ENCODE results near the gene GRIPAP1.
A peak's percentile ranks its signal among the peaks of the same experiment; 100 is the strongest.

The GRIPAP1 gene

DNA sequence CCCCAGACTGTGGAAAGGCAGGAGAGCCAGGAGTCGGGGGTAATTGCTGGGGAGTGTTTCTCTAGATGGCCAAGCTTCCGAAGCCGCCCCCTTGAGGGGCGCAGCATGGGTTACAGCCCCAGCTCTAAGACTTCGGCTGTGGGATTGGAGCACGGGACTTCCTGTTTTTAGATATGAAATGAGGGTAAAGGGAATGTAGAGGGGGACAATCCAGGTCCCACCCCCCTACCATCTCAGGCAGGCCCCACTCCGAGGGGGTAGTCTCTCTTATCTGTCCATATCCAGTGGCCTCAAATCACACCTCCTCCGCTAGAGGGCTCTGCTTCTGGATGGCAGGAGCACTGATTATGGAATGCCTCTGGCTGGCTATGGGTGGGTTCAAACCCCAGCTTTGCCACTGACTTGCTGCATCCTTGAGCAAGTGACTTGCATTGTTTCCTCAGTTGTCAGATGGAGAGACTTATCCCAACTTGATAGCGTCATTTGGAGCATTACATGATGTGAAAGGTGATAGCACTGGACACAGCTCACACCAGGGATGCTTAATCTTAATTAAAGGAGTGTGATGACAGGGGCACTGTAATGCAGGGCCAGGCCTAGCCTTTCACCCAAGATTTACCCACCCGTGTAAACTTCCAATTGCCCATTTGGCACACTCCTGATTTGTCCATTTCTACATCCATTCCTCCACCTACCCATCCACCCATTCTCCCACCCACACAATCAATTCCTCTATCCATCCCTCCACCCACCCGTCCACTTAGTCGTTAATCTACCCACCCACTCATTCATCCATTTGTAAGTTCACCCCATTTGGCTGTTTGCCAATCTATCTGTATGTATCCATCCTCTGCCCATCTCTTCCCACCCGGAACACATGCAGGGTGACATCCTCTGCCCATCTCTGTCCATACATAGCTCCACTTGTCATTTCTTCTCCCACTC is 29.6 kb downstream of the GRIPAP1 start:
- Histone ChIP-seq H3K4me3 (peak overlapping the region; percentile 41 to 49), H3K27me3 (no peaks in the 10 kb centered on the region), H3K27ac (peak overlapping the region; percentile 55 to 60), H3K4me1 (peaks cover 0 to 9% (median 2%) of the 10 kb centered on the region in 4 donors), H3K36me3 (peaks cover 0 to 34% (median 18%) of the 10 kb centered on the region in 3 donors), H3K9me3 (no peaks in the 10 kb centered on the region)
- TF ChIP-seq, protein P1, sequence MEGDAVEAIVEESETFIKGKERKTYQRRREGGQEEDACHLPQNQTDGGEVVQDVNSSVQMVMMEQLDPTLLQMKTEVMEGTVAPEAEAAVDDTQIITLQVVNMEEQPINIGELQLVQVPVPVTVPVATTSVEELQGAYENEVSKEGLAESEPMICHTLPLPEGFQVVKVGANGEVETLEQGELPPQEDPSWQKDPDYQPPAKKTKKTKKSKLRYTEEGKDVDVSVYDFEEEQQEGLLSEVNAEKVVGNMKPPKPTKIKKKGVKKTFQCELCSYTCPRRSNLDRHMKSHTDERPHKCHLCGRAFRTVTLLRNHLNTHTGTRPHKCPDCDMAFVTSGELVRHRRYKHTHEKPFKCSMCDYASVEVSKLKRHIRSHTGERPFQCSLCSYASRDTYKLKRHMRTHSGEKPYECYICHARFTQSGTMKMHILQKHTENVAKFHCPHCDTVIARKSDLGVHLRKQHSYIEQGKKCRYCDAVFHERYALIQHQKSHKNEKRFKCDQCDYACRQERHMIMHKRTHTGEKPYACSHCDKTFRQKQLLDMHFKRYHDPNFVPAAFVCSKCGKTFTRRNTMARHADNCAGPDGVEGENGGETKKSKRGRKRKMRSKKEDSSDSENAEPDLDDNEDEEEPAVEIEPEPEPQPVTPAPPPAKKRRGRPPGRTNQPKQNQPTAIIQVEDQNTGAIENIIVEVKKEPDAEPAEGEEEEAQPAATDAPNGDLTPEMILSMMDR (IDR thresholded peaks at IDR 0.05), result peak; percentile 31 to 43
- intact Hi-C loops (cut with DNase I; ENCODE audit: low total_unique reads), result no loop called here
- peak; percentile 39 to 66 for DNase-seq

DNA sequence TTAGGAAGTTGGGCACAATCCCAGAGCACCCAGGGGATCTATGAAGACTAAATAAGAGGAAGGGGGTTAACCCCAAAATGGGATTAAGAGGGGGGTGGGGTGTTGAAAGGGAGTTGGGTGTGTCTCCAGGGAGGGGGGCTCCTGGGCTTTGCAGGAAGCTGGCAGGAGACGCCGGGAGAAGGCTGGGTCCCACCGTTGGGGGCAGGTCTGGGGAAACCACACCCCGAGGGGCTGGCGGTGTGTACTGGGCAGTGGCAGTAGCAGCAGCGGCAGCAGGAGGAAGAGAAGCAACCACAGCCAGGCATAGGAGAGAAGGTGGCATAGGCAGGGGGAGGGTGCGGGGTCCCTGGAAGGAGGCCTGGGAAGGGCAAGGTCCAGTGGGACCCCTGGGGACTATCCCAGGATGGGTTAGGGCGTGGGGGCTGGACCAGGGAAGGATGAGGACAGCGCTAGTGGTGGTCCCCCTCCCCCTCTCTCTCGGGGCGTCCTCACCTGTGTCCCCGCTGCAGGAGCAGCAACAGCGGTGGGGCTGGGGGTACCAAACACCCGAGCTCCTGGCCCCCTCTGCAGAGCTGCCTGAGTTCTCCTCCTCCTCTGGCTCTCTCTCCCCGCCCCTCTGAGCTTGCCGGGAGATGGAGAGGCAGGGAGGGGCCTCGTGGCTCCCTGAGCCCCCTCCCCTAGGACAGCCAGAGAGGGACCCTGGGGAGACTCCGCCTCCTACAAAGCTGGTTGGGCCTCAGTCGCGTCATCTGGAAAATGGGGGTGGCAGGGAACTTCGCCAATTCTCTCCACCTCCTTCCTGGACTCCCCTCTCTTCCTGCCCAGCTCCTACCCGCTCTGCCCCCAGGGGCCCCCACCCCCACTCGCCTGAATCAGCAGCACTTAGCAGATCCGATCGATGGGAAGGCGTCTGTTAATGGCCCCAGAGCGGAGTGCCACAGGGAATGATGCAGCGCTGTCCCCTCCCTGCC is 30.5 kb downstream of the GRIPAP1 start, which contains the start of gene KCND1:
KCND1 (minus strand) TSS at position 596 of the 971 bp plus-strand sequence. CDS start 1,573 bp downstream, outside the sequence.
- Histone ChIP-seq H3K9me3 (no peaks in the 10 kb centered on the region), H3K4me1 (peaks cover 0 to 9% (median 2%) of the 10 kb centered on the region in 4 donors), H3K36me3 (peaks cover 0 to 24% (median 18%) of the 10 kb centered on the region in 3 donors), H3K27ac (peak within 1 kb of the TSS; percentile 55 to 60), H3K27me3 (no peaks in the 10 kb centered on the region), H3K4me3 (peak within 1 kb of the TSS; percentile 41 to 49)
- TF ChIP-seq, protein P1 (IDR thresholded peaks at IDR 0.05), result no peak
- intact Hi-C loops (cut with DNase I; ENCODE audit: low total_unique reads), result no loop called here
- peak in 1 of 2 donors; percentile 67 for DNase-seq

DNA sequence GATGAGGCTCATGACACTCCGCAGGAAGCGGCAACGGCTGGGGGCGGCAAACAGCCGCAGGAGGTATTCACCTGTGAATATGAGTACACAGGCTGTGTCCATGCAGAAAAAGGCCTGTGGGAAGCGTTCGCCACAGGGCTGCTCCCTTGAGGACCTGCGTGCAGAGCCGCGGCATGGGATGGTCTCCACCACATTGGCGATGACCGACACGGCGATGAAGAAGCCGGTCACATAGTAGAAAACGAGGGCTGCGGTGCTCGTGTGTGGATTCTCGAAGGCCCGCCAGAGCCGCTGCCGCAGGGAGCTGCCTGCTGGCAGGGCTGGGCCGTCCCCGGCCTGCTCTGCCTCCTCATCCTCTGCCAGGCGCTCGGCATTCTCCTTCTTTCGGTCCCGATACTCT is 32.6 kb downstream of the GRIPAP1 start:
- DNase-seq, result no peak
- intact Hi-C loops (cut with DNase I; ENCODE audit: low total_unique reads), result no loop called here
- Histone ChIP-seq H3K4me1 (peaks cover 0 to 9% (median 2%) of the 10 kb centered on the region in 4 donors), H3K27ac (no peak overlapping the region), H3K36me3 (peaks cover 0 to 9% (median 0%) of the 10 kb centered on the region in 3 donors), H3K27me3 (no peaks in the 10 kb centered on the region), H3K9me3 (no peaks in the 10 kb centered on the region), H3K4me3 (no peak overlapping the region)
- TF ChIP-seq, protein P1 (IDR thresholded peaks at IDR 0.05), result no peak

DNA sequence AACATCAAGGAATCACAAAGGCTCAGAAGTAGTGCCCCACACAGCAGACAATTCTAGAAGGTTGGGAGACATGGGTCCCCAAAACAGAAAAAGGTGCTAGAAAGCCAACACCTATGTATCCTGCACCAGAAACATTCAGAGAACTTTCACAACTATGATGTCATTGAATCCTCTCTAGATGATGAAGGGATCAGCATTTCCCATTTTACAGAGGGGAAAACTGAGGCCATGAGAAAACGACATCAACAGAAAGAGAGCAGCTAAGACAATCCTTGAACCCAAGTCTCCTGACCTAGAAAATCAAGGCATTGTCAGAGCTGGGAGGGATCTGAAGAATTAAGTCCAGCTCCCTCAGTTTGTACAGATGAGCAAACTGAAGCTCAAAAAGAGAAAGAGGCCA is 33.7 kb downstream of the GRIPAP1 start:
- Histone ChIP-seq H3K4me3 (no peak overlapping the region), H3K4me1 (peaks cover 0 to 9% (median 2%) of the 10 kb centered on the region in 4 donors), H3K27ac (no peak overlapping the region), H3K36me3 (peaks cover 0 to 4% (median 0%) of the 10 kb centered on the region in 3 donors), H3K9me3 (no peaks in the 10 kb centered on the region), H3K27me3 (no peaks in the 10 kb centered on the region)
- no peak for DNase-seq
- TF ChIP-seq, protein P1 (IDR thresholded peaks at IDR 0.05), result no peak
- intact Hi-C loops (cut with DNase I; ENCODE audit: low total_unique reads), result no loop called here
